ENCODE measurements around the gene GEN1.

The GEN1 gene
- 9.7 to 15.7 reads per million in 2 donors for total RNA-seq

GRCh38 chr2:17753803-17754663, at the start of gene GEN1, which contains the start of gene SMC6:
Gene GEN1, plus strand, starts transcription at chr2:17754138. Its CDS starts 5,806 bp downstream, at chr2:17759944.
Gene SMC6, minus strand, starts transcription at chr2:17753810. Its CDS starts 7,864 bp downstream, at chr2:17745946.
- DNase-seq: peak; percentile 87

- DNase-seq: no peak
Measured at GRCh38 chr2:17706845-17707244, 47.1 kb upstream of the GEN1 start.

- no peak for DNase-seq
Measured at GRCh38 chr2:17708501-17708900, 45.4 kb upstream of the GEN1 start.

GRCh38 chr2:17709897-17710296, 44.0 kb upstream of the GEN1 start:
- DNase-seq: no peak

- no peak for DNase-seq
Measured at GRCh38 chr2:17710547-17711248, 43.2 kb upstream of the GEN1 start.

GRCh38 chr2:17713291-17713690, 40.6 kb upstream of the GEN1 start:
- DNase-seq: no peak

- no peak for DNase-seq
Measured at GRCh38 chr2:17717666-17718065, 36.3 kb upstream of the GEN1 start.

- no peak for DNase-seq
Measured at GRCh38 chr2:17718689-17719088, 35.2 kb upstream of the GEN1 start.

GRCh38 chr2:17719562-17720371, 34.2 kb upstream of the GEN1 start:
- DNase-seq: no peak

- DNase-seq: no peak
Measured at GRCh38 chr2:17728210-17728609, 25.7 kb upstream of the GEN1 start.

GRCh38 chr2:17729880-17730279, 24.1 kb upstream of the GEN1 start:
- DNase-seq: no peak

- DNase-seq: no peak
Measured at GRCh38 chr2:17733599-17733998, 20.3 kb upstream of the GEN1 start.

- DNase-seq: no peak
Measured at GRCh38 chr2:17735864-17736263, 18.1 kb upstream of the GEN1 start.

- no peak for DNase-seq
Measured at GRCh38 chr2:17736989-17737388, 16.9 kb upstream of the GEN1 start.

GRCh38 chr2:17740203-17740602, 13.7 kb upstream of the GEN1 start:
- DNase-seq: no peak

- DNase-seq: no peak
Measured at GRCh38 chr2:17747684-17748452, 6.1 kb upstream of the GEN1 start.

GRCh38 chr2:17748745-17749144, 5.2 kb upstream of the GEN1 start:
- DNase-seq: no peak

GRCh38 chr2:17749753-17750438, 4.0 kb upstream of the GEN1 start:
- DNase-seq: no peak

GRCh38 chr2:17752246-17752645, 1.7 kb upstream of the GEN1 start:
- no peak for DNase-seq

- peak; percentile 31 for DNase-seq
Measured at GRCh38 chr2:17752892-17753802, 791 bp upstream of the GEN1 start.
